ENCODE measurements around the gene PKP4. TPM values are rescaled to one million over a fixed set of nuclear protein-coding genes. Genes with fewer than 3 reads are reported as not detected.

Gene PKP4
- total and polyA plus RNA-seq, 12 donors: 17.9 to 59.0 (median 45.2) TPM

DNA sequence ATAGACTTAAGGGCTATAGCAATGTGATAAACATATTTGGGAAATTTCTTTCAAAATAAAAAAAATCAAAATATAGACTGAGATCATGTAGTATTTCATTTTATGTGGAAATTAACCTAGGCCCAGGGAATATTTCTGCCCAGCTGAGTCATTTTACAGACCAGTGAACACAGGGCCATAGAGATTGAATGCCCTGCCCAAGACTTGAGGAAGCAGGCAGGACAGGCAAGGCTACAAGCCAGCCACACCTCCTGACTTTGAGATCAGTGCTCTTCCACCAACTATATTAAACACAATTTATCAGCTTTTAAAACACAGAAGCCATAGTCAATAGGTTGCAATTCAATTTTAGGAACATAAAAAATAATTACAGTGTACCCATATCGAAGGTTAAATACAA, 13.1 kb upstream of the PKP4 start:
- Histone ChIP-seq H3K9me3 (peaks cover 0 to 14% (median 0%) of the 10 kb centered on the region in 11 donors), H3K4me3 (no peak overlapping the region), H3K27me3 (no peaks in the 10 kb centered on the region), H3K4me1 (no peaks in the 10 kb centered on the region), H3K27ac (no peak overlapping the region), H3K36me3 (no peaks in the 10 kb centered on the region)
- intact Hi-C loops (cut with DNase I): no loop called here
- no peak for DNase-seq
- WGBS, 2 donors: 96 to 100% methylated on average over 1 of the region's 1 CpG
- no peak for ATAC-seq
- TF ChIP-seq CTCF (IDR thresholded peaks at IDR 0.05): no peak

- H3K4me1 ChIP-seq: peaks cover 0 to 47% (median 36%) of the 10 kb centered on the region in 9 donors
- TF ChIP-seq CTCF (IDR thresholded peaks at IDR 0.05): peak in 1 of 9 donors; percentile 14
- intact Hi-C loops (cut with DNase I): loop anchor here (5.0 to 10.0 kb wide), 10 partner anchors 198 to 422 kb away; no protein-coding TSS in a partner anchor
- no peaks in the 10 kb centered on the region for H3K27me3 ChIP-seq
- 0 to 1% methylated on average over 66 to 83 of the region's 84 CpGs for WGBS, 2 donors
- peak; percentile 18 to 67 (median 52) for ATAC-seq
- H3K27ac ChIP-seq: peak overlapping the region; percentile 73 to 98 (median 96)
- no peaks in the 10 kb centered on the region for H3K9me3 ChIP-seq
- H3K4me3 ChIP-seq: peak overlapping the region; percentile 57 to 97 (median 91)
- H3K36me3 ChIP-seq: no peaks in the 10 kb centered on the region
- peak; percentile 60 to 71 for DNase-seq
Measured at GRCh38 chr2:158457092-158457825, 507 bp downstream of the PKP4 start.

GRCh38 chr2:158457826-158458616, 1.3 kb downstream of the PKP4 start:
- intact Hi-C loops (cut with DNase I): loop anchor here (5.0 to 10.0 kb wide), 10 partner anchors 197 to 423 kb away; no protein-coding TSS in a partner anchor

More at GRCh38 chr2:158457826-158458616, 1.3 kb downstream of the PKP4 start:
- H3K27me3 ChIP-seq: no peaks in the 10 kb centered on the region
- no peaks in the 10 kb centered on the region for H3K36me3 ChIP-seq
- ATAC-seq: peak; percentile 46 to 85 (median 68)
- peak; percentile 66 for DNase-seq
- 0 to 1% methylated on average over 59 to 61 of the region's 61 CpGs for WGBS, 2 donors
- TF ChIP-seq CTCF (IDR thresholded peaks at IDR 0.05): peak in 7 of 9 donors; percentile 10 to 55 (median 40)
- H3K4me1 ChIP-seq: peaks cover 0 to 55% (median 36%) of the 10 kb centered on the region in 9 donors
- peak overlapping the region; percentile 73 to 98 (median 96) for H3K27ac ChIP-seq
- no peaks in the 10 kb centered on the region for H3K9me3 ChIP-seq
- H3K4me3 ChIP-seq: peak overlapping the region; percentile 57 to 97 (median 91)

All from heart right ventricle (tissue), 16 donors.